Measurements from ENCODE around the gene ZNF684. TPM values are rescaled to one million over a fixed set of nuclear protein-coding genes. Genes with fewer than 3 reads are reported as not detected.

The ZNF684 gene
- total and polyA plus RNA-seq, 9 of the 15 experiments (the other 6 are each of a cell fraction or from before 2014, with no cell fraction given), result 4.8 to 8.8 (median 5.5) TPM

GRCh38 chr1:40530735-40531380, 579 bp upstream of the ZNF684 start (continued):
- TF ChIP-seq USF1 (CRISPR knock-in tag; IDR thresholded peaks at IDR 0.05) (no peak), MBD2 (IDR thresholded peaks at IDR 0.05; ENCODE audit: borderline replicate concordance, low read depth) (no peak), PHF21A (IDR thresholded peaks at IDR 0.05; ENCODE audit: borderline replicate concordance, low read depth) (no peak), KDM1A (IDR thresholded peaks at IDR 0.05) (no peak), NELFE (IDR thresholded peaks at IDR 0.05; ENCODE audit: insufficient read depth, insufficient read length) (no peak), JUNB (CRISPR knock-in tag; conservative IDR thresholded peaks at IDR 0.05) (no peak), ZSCAN29 (IDR thresholded peaks at IDR 0.05) (0 out of 2 replicates have a peak, but pooled peaks have one; percentile 33), ZNF445 (CRISPR knock-in tag; IDR thresholded peaks at IDR 0.05; ENCODE audit: low read depth) (no peak), ZNF77 (CRISPR knock-in tag; IDR thresholded peaks at IDR 0.05) (no peak), PTBP1 (IDR thresholded peaks at IDR 0.05; ENCODE audit: low read depth, low read length) (no peak), PCBP2 (IDR thresholded peaks at IDR 0.05; ENCODE audit: low read depth, low read length, poor library complexity, severe bottlenecking) (no peak), ZNF766 (CRISPR knock-in tag; conservative IDR thresholded peaks at IDR 0.05) (no peak), SMAD3 (CRISPR knock-in tag; conservative IDR thresholded peaks at IDR 0.05) (no peak), MEF2D (tag; conservative IDR thresholded peaks at IDR 0.05; ENCODE audit: low read depth) (no peak), NEUROD1 (IDR thresholded peaks at IDR 0.05; ENCODE audit: borderline replicate concordance, low read depth, low read length, partially characterized antibody) (peak; percentile 3), SAFB (IDR thresholded peaks at IDR 0.05; ENCODE audit: borderline replicate concordance, low read depth, low read length) (no peak), ZNF589 (CRISPR knock-in tag; IDR thresholded peaks at IDR 0.05; ENCODE audit: low read depth) (no peak), NCOA1 (IDR thresholded peaks at IDR 0.05; ENCODE audit: low read depth) (no peak), ESRRA (IDR thresholded peaks at IDR 0.05; ENCODE audit: borderline replicate concordance, low read depth) (no peak), ZNF217 (CRISPR knock-in tag; IDR thresholded peaks at IDR 0.05) (no peak), ZNF79 (CRISPR knock-in tag; IDR thresholded peaks at IDR 0.05; ENCODE audit: low read depth) (no peak), CCAR2 (IDR thresholded peaks at IDR 0.05; ENCODE audit: low read depth, low read length) (no peak)
- TF ChIP-seq, protein P1, sequence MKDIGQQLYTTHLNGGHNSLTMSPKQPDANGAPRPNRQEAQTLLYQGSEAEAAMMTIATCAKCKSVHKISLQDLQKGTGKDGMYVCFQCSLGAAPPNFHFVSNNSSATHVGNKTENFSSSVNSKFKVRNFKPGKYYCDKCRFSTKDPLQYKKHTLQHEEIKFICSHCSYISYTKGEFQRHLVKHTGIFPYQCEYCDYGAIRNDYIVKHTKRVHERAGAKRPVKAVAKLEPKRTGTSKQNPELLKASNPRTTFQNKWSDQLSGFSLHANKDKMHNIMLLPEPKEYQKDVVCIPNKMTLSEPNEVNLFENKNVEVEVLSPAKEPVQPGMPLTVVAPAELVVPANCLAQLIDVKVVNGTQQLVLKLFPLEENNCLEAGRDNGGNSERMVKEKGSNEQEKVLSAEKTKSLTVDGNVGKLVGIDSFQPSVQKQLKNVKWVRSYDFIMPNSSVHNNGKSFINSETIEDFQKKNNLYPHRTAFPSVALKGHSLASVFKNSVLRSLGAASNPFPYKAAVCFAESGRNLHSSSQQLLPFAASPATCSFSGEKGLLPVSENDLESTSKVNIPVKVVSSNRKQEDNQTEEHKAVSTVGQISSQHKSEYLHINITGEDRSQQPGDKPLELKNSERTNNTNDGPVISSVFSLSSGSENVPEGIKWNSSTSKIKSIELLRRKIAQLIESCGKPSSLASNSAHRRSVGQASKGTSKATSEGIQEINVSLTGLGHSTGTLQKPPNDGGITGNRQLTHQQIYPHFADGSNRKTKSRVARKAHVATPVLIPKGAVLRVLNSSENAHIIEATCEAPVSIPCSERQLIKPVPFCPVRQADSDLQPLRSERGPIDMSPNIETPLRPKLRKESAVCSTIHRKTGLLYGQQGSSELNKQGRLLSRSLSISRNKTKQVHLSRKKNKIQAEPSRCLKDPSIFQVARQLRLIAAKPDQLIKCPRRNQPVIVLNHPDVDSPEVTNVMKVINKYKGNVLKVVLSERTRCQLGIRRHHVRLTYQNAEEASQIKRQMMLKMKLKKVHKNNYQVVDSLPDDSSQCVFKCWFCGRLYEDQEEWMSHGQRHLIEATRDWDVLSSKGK (CRISPR knock-in tag; IDR thresholded peaks at IDR 0.05), result no peak
- TF ChIP-seq, protein P2, sequence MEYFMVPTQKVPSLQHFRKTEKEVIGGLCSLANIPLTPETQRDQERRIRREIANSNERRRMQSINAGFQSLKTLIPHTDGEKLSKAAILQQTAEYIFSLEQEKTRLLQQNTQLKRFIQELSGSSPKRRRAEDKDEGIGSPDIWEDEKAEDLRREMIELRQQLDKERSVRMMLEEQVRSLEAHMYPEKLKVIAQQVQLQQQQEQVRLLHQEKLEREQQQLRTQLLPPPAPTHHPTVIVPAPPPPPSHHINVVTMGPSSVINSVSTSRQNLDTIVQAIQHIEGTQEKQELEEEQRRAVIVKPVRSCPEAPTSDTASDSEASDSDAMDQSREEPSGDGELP (CRISPR knock-in tag; IDR thresholded peaks at IDR 0.05; ENCODE audit: borderline replicate concordance), result no peak

Data from K562 (cell line).